Mucosa of descending colon (tissue), 3 donors: ENCODE data around the gene CXCL5. TPM values are rescaled to one million over a fixed set of nuclear protein-coding genes. Genes with fewer than 3 reads are reported as not detected.

Experiments used
- ATAC-seq: fragments of 200-7000 bp; cut with Tn5 transposase; one replicate; pipeline ENCODE4 v1.9.1; 2020; ENCODE audit warnings: mild to moderate bottlenecking, moderate library complexity
- DNase-seq, 3 donors: peaks; one replicate each; pipeline ENCODE4 v3.0.0-alpha.2; 2020
- H3K36me3 ChIP-seq: fragments of 200-600 bp; one replicate; pipeline ENCODE4 v1.8.0; 2021; ENCODE audit warnings: low read depth, mild to moderate bottlenecking
- H3K4me1 ChIP-seq: fragments of 200-600 bp; one replicate; pipeline ENCODE4 v1.8.0; 2021; ENCODE audit warnings: low read depth, mild to moderate bottlenecking
- H3K4me3 ChIP-seq: fragments of 200-600 bp; one replicate; pipeline ENCODE4 v1.8.0; 2021; ENCODE audit warnings: mild to moderate bottlenecking
- H3K9me3 ChIP-seq: fragments of 200-600 bp; one replicate; pipeline ENCODE4 v1.8.0; 2021; ENCODE audit warnings: mild to moderate bottlenecking
- CTCF ChIP-seq: fragments of 200-600 bp; IDR thresholded peaks from one replicate; pipeline ENCODE4 v1.8.0; 2022; ENCODE audit warnings: antibody characterized with exemption, mild to moderate bottlenecking
- intact Hi-C, 2 donors: fragments of 100-400 bp; cut with DNase I in 1 of 2; cut with micrococcal nuclease in 1 of 2; formaldehyde crosslinking; loops; one replicate each; pipeline versions ENCODE4 v1.11.0 to v1.11.1; 2022; cut with DNase I, micrococcal nuclease
- total RNA-seq, 3 donors: library from RNA; stranded (reverse); fragmentation: NEBNext Ultra II Directional in 2 of 3; extraction: Animal tissue kit (Norgen Biotek cat#: 25700) in 2 of 3; gene quantifications; one replicate each; pipeline versions ENCODE4 v1.2.1 to v1.2.4, GENCODE V29; 2021 to 2023
- donor health status: DM: no; HTN: no; CAD: no; lungs with moderate emphysema.
- donor health status: DM: no; HTN: no; CAD: no.
- donor health status: DM: no; HTN: yes; CAD: no.

The CXCL5 gene
- total RNA-seq, 3 donors from 2014 or later, result 0.14 TPM; not detected in 2

- no peak for DNase-seq
- no peak for ATAC-seq
- no peak overlapping the region for H3K4me3 ChIP-seq
- no peaks in the 10 kb centered on the region for H3K9me3 ChIP-seq
- H3K36me3 ChIP-seq, result no peaks in the 10 kb centered on the region
- intact Hi-C loops, result no loop called here
- no peaks in the 10 kb centered on the region for H3K4me1 ChIP-seq
- no peak for TF ChIP-seq CTCF
Measured at GRCh38 chr4:74015126-74015780, 16.8 kb upstream of the CXCL5 start.

- Histone ChIP-seq H3K9me3 (no peaks in the 10 kb centered on the region), H3K4me1 (peaks cover 6% of the 10 kb centered on the region), H3K4me3 (no peak overlapping the region), H3K36me3 (no peaks in the 10 kb centered on the region)
- no peak for TF ChIP-seq CTCF
- DNase-seq, result no peak
- ATAC-seq, result no peak
- intact Hi-C loops, result no loop called here
Measured at GRCh38 chr4:74014332-74014731, 15.9 kb upstream of the CXCL5 start.

- TF ChIP-seq CTCF, result no peak
- DNase-seq (no peak), ATAC-seq (no peak)
- Histone ChIP-seq H3K9me3 (no peaks in the 10 kb centered on the region), H3K4me1 (peaks cover 6% of the 10 kb centered on the region), H3K36me3 (no peaks in the 10 kb centered on the region), H3K4me3 (no peak overlapping the region)
- intact Hi-C loops, result no loop called here
Measured at GRCh38 chr4:74013264-74013663, 14.8 kb upstream of the CXCL5 start.

- H3K4me3 ChIP-seq, result no peak overlapping the region
- DNase-seq (no peak), ATAC-seq (no peak)
- H3K36me3 ChIP-seq, result no peaks in the 10 kb centered on the region
- TF ChIP-seq CTCF, result no peak
- no peaks in the 10 kb centered on the region for H3K9me3 ChIP-seq
- intact Hi-C loops, result no loop called here
- H3K4me1 ChIP-seq, result peaks cover 6% of the 10 kb centered on the region
Measured at GRCh38 chr4:74012130-74012529, 13.7 kb upstream of the CXCL5 start.

- H3K4me3 ChIP-seq, result no peak overlapping the region
- no peak for DNase-seq
- intact Hi-C loops, result no loop called here
- H3K36me3 ChIP-seq, result no peaks in the 10 kb centered on the region
- peaks cover 12% of the 10 kb centered on the region for H3K4me1 ChIP-seq
- peak; percentile 53 for ATAC-seq
- TF ChIP-seq CTCF, result no peak
- no peaks in the 10 kb centered on the region for H3K9me3 ChIP-seq
Measured at GRCh38 chr4:74009307-74009706, 10.8 kb upstream of the CXCL5 start.
